NK-92 (cell line): ENCODE measurements around the gene SATB1.
"Not testable (repeated sequence)": the region's sequence is repeated elsewhere in the genome, so short reads cannot be mapped to it uniquely, and the experiment has no call there.

Experiments
- DNase-seq: peaks from one replicate; lab custom pipeline; 2025; ENCODE audit not compliant: unreplicated experiment; lab: John Stamatoyannopoulos, UW

SATB1 gene

DNA sequence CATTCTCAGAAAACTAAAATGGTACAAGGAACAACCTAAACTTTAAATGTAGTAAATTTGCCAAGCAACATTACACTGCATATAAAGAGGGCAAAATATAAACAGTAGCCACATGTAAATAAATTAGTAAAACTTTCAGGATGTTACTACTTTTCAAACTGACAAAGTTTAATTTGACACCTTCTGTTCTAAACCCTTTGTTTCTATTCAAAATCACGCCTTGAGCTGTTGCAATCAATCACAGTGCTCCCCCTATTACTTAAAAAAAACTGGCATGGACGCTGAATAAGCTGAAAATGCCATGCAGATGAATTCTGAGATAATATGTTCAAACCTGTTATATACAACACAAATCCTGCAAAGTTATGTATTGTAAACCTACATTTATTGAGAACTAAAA, 69.3 kb downstream of the SATB1 start:
- no peak for DNase-seq

DNA sequence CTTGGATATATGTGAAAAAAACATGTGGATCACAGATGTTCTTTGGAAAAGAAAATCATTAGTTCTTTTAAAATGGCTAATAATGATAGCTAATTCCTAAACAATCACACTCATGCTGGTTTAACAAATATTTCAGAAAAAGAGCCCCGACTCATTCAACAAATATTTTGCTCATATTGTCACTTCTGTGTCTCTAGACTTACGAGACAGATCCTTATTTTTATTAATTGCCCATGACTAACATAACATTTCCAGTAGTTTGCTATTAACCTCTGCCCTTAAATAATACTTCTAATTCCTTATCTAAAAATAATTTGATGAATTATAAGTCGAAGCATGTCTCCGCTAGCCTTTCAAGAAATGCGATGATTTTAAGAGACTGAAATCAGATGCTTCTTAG, 70.4 kb downstream of the SATB1 start:
- no peak for DNase-seq

DNA sequence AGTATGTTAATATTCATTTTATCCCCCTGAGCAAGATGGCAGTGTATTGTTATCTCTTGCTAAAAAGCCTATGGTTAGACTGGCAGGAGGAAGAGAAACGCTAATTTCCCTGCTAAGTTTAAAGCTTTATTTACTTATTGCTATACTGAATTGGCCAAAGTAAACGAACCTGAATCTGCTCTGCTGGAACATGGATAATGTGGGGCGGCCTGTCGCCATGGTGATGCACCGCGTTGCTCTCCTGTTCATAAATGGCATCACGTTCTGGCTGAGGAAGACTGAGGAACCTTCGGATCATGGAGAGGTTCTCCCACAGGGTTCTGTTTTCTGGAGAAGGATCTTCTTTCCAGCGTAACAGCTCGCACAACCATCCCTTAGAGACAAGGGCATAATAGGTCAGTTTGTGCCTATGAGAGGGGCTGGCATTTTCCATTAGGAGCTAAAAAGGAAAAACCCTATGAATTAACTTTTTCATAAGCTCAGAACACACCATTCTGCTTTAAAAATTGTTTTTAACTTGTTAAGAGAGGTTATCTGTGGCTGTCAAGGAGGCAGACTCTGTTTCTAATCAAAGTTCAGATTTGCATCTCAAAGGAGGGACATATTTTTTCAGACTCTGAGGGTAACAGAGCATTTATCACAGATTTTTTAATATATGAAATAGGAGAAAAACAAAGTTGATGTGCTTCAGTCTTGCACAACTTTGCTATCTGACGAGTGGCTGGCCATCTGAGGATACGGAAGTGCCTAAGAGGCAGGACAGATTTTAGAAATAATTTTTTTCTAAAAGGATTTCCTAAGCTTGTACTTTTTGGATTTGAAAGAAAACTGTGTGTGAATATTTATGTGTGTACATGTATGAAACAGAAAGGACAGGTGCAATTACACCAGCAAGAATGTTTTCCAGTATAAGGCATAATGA, 73.1 kb downstream of the SATB1 start:
- DNase-seq: no peak

DNA sequence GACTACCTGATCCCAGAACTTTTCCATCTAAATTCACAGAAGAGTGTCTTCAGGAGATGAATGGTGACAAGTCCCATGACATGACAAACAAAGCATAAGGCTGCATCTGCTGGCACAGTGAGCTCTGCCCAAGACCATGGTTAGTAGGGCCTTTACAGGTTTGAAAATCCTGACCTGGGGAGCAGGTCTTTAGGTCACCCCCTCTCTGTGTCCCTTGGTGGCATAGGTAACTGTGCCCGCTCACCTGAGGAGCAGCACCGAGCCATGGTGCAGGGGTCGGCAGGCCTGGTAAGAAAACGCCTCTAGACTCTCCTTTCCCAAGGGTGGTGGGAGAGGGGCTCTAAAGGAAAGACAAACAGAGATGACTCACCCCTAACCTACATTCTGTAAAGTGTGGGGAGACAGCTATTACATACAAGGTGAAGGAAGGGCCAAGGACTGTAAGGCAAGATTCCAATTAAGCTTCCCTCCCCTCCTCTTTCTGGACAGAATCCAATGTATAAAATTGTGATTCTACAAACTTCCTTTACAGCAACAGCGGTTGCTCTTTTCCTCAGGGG, 74.0 kb downstream of the SATB1 start:
- DNase-seq: no peak

DNA sequence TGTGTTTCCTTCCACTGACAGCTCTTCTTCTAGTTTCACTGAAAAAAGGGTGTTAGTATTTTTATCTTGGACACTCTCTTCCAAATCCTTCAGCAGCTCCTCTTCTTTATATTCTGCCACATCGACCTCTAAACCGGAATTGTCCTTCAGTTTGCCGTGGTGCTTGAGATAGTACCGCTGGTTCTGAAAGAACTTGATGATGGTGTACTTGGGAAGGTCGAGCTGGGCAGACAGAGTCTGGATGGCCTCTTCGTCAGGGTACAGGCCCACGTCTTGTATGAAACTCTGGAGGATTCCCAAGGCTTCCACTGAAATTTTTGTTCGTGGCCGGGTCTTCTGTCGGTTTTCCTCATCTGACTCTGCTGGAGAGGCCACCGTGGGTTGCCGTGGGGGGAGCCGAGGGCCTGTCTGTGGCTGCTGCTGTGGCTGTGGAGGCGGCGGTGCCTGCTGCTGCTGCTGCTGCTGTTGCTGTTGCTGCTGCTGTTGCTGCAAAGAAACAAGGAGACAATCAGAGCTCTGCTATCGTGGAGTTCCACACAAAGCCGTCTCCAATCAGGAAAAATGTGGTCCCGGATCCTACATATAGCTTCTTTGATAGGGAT, 75.8 kb downstream of the SATB1 start:
- DNase-seq: no peak

DNA sequence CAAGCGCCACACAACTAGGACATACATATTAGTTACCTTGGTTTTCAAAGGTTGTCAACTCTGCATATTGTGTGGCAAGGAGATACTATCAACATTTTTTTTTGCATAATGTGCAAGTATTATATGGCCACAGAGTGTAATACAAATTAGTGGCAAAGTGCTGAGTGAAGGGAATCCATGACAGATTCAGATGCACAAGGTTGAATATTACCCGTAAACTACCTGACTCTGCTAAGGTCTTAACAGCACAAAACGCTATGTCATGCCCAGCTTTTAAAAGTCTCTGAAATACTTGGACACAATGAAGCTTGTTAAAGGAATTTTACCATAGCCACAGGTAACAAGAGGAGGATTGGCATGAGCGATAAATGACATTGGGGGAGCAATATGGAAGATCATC, 79.0 kb downstream of the SATB1 start:
- DNase-seq: no peak

DNA sequence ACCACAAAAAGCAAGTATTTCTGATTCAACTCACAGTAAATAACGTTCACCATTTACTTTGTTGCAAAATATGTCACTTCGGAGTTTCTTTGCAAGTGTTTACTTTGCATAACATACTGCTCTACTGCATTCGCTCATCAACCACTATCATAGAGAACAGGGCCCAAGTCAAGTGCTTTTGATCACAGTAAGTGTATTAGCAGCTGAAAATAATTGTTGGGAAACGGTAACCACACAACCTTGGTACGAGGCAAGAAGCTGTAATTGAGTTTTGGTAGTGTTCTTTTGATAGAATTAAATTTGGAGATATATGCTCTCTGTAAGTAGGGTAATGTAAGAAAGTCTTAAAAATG, 80.1 kb downstream of the SATB1 start:
- no peak for DNase-seq

DNA sequence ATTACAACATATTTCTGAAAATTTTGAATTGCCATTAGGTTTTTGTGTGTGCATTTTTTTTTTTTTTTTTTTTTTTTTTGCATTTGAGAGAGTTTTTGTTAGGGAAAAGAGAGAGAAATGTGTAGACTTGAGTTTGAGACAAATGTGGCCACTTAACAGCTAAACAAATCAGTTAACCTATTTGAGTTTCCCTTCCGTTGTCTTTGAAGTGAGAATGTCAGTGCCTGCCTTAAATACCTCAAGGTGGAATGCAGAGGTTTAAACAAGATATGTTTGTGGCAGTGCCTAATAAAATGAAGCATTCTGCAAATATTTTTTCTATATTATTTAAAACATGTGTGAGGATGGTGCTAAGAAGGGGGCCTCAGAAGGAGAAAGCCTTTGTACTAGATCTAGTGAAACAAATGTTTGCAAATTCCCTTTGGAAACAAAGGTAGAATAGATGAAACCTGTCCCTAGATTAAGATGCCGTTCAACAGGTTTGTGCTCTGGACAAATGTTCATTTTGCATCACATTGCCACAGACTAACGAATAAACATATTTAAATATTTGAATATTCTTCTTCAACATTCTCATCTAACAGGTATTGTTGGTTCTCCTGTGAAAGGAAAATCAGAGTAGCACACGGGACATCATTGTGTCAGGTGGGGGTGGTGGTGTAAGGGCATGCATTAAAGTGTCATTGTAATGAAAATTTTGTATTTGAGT, 80.7 kb downstream of the SATB1 start:
- DNase-seq: no peak

DNA sequence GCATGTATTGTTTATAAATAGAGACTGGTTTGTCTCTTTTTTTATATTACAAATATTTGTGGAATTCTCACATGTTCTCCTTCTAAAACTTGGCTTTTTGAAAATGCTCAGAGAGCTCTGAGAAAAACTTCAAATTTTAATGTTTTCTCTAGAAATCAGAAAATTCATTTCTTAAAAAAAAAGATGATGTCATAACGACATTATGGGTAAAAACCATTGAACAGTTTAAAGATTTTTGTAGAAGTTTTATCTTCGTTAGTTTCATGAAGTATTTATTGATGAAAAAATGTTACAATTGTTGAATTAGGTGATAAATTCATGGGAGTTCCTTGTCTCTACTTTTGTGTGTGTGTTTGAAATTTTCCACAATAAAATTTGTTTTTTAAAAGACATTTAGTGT, 81.3 kb downstream of the SATB1 start:
- DNase-seq: no peak

DNA sequence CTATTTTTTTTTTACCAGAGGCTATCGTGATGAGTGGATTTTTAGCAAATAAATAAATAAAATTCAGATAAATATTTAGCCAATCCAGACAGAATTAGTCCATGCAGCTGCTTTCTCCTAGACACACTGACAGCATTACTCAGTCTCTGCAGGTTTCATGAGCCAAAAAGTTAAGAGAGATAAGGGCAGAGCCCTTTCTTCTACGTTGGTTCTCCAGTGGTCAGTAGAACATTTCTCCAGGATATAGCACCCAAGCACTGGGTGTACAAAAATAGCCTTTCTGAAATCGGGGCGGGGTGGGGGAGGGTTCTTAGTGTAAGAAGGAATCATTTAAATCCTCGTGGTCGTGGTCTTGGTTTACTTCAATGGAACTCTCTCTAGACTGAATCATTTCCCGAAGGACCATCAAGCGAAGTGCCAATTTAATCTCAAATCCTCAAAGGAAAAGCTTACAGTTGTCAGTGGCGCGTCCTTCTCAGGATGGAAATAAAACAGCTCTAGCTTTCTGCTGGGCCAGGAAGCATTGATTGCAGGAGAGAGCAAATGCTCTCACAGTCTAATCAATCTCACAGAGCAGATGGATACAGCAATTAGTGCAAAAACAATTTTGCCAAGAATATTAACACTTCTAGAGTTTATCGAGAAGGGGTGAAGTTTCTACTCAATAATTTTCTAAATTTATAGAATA, 86.2 kb downstream of the SATB1 start:
- no peak for DNase-seq

DNA sequence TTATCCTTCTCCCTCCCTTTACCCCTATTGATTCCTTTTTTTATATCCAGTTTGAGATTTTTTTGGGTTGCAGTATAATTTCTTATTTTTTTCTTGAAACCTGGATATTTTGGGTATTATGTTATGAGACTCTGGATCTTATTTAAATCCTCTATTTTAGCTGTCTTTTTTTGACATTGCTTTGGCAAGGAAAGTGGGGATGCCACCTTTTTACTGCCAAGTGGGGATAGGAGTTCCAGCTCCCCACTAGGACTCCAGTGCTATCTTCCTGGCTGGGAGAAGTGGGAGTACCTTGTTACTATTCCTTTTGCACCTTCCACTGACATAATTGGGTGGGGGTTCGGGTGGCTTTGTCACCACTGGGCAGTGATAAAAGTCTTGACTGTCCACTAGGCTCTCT, 87.9 kb downstream of the SATB1 start:
- DNase-seq: no peak

DNA sequence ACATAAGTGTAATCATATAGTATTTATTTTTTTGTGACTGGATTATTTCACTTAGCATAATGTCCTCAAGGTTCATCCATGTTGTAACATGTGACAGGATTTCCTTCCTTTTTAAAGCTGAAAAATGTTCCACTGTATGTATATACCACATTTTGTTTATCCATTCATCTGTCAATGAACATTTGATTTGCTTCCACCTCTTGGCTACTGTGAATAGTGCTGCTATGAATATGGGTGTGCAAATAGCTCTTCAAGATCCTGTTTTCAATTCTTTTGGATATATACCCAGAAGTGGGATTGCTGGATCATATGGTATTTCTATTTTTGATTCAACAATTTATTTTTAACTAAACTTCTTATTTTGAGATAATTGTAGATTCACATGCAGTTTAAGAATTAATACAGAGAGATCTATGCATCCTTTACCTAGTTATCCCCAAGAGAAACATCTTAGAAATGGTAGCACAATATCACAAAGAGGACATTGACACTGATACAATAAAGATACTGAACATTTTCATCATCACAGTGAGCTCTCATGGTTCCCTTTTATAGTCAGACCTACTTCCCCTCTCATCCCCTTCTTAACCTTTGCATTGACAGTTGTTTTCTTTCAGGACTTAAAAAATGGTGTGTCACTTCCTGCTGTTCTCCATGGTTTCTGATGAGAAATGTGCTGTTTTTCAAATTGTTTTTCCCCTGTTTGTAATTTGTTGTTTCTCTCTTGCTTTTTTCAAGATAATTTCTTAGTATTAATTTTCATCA, 90.1 kb downstream of the SATB1 start:
- DNase-seq: no peak

DNA sequence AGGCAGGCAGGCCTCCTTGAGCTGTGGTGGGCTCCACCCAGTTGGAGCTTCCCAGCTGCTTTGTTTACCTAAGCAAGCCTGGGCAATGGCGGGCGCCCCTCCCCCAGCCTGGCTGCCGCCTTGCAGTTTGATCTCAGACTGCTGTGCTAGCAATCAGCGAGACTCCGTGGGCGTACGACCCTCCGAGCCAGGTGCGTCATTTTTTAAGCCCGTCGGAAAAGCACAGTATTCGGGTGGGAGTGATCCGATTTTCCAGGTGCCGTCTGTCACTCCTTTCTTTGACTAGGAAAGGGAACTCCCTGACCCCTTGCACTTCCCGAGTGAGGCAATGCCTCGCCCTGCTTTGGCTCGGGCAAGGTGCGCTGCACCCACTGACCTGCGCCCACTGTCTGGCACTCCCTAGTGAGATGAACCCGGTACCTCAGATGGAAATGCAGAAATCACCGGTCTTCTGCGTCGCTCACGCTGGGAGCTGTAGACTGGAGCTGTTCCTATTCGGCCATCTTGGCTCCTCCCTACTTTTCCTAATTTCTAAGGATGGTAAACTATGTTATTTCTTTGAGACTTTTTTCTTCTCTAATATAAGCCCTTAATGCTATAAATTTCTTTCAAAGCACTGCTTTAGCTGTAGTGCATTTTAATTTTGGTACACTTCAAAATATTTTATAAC, 94.2 kb downstream of the SATB1 start:
- DNase-seq: not testable (repeated sequence)

DNA sequence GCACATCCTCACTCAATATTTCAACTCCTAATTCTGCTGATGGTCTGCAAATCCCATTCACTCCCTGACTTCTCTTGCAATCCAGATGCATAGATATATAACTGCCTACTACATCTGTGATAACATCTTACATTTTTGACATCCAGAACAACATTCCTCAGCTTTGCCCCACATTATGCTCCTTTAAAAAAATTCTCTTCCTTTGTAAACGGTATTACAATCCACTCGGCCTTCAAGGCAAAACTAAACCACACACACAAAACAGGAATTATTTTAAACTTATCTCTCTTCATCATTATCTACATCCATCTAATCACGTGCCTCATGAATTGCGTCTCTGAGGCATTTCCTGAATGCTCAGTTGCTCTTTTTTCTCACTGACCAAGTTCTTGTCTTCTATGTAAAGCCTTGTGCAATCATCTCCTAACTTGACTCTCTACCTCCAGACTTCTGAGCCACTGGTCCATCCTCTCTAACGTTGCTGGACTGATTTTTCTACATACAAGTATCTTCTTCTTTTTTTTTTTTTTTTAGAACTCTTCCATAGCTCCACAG, 117.0 kb downstream of the SATB1 start:
- DNase-seq: no peak

DNA sequence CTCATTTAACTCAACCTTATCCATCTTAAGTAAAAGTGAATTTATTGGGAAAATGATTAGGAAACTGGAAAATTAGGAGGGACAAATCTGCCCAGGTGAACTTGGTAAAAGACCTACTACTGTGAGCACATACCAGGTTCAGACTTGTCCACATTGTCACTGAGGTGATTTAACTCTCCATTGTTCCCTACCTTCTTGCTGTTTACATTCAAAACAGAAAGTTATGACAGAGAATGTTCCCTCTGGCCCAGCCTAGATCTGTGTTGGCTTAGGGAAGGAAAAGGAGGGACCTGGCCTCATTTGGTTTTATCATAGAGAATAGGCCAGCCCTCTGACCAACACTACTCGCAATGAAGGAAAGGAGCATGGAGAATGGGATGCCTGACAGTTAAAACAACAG, 117.6 kb downstream of the SATB1 start:
- no peak for DNase-seq

DNA sequence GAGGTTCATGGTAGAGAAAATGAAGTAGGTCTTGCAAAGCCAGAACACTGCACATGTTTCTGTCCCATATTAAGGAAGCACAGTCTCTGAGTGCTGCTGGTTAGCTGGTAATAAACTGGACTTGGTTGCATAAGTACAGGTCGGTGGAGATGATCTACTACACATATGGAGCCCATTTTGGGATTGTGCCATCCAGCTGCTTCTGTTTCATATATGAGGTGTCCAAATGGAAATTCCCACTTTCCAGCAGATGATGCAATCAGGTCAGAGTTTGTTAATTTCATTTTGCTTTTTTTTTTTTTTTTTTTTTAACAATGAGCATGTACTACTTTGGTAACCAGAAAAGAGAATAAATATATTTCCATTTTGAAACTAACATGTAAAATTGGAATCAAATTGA, 122.6 kb downstream of the SATB1 start:
- no peak for DNase-seq

DNA sequence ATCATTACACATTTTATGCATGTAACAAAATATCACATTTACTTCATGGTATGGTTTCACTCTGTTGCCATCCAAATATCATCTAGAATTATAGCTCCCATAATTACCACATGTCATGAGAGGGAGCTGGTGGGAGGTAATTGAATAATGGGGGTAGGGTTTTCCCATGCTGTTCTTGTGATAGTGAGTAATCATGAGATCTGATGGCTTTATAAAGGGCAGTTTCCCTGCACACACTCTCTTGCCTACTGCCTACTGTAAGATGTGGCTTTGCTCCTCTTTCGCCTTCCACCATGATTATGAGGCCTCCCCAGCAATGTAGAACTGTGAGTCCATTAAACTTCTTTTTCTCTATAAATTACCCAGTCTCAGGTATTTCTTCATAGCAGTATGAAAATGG, 123.4 kb downstream of the SATB1 start:
- no peak for DNase-seq

DNA sequence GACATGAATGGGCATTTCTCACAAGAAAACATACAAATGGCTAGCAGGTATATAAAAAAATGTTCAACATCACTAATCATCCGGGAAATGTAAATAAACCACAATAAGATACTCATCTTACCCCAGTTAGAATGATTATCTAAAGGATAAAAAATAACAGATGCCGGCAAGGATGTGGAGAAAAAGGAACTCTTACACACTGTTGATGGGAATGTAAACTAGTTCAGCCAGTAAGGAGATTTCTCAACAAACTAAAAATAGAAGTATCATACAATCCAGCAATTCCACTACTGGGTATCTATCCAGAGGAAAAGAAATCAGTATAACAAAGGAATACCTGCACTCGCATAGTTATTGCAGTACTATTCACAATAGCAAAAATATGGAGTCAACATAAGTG, 124.2 kb downstream of the SATB1 start:
- DNase-seq: no peak

DNA sequence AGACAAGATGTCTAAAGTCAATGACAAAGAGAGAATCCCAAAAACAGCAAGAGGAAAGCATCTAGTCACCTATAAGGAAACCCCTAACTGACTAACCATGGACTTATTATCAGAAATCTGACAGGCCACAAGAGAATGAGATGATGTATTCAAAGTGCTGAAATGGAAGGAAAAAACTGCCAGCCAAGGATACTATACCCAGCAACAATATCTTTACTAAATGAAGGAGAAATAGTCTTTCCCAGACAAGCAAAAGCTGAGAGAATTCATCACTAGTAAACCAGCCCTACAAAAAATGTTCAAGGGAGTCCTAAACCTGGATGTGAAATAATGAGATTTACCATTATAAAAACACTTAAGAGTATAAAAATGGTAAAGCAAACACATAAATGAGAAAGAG, 128.0 kb downstream of the SATB1 start:
- no peak for DNase-seq
